OCI-LY7 (cell line): ENCODE data around the gene RSPH9.

Source experiments
- EZH2phosphoT487 ChIP-seq: fragments of 200-600 bp; sonication (generic); IDR thresholded peaks from 2 replicates; pipeline ENCODE4 v1.6.1; 2018; ENCODE audit warnings: low read depth, borderline replicate concordance, mild to moderate bottlenecking, mixed run types, antibody characterized with exemption, low read length, moderate library complexity, mixed read lengths
- TF ChIP-seq, protein P1 (sequence below): fragments of 200-600 bp; sonication (generic); conservative IDR thresholded peaks from 2 replicates; pipeline ENCODE4 v1.5.1; 2014; ENCODE audit warnings: mild to moderate bottlenecking, antibody characterized with exemption, low read length, moderate library complexity, mixed read lengths

DNA sequence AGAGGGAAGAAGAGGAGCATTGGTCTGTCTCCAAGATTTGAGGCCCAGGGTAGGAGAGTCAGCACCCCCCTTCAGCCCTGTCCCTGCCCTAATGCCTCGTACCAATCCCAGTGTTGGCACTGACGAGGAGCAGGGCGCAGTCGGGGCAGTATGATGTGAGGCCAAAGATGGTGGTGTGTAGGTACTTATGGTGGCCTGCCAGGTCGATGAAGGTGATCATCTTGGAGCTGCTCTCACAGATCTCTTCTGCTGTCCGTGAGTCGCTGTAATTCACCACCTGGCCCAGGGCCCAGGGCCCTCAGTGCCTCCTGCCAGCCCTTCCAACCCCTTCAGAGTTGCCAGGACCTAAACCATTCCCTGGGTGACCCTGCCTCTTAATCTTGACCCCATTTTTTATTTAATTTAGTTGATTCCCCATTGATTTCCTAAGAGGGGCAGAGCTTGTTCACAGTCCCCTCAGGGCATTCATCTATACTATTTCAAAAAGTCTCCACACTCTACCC is 20.0 kb upstream of the RSPH9 start:
- TF ChIP-seq, protein P1, sequence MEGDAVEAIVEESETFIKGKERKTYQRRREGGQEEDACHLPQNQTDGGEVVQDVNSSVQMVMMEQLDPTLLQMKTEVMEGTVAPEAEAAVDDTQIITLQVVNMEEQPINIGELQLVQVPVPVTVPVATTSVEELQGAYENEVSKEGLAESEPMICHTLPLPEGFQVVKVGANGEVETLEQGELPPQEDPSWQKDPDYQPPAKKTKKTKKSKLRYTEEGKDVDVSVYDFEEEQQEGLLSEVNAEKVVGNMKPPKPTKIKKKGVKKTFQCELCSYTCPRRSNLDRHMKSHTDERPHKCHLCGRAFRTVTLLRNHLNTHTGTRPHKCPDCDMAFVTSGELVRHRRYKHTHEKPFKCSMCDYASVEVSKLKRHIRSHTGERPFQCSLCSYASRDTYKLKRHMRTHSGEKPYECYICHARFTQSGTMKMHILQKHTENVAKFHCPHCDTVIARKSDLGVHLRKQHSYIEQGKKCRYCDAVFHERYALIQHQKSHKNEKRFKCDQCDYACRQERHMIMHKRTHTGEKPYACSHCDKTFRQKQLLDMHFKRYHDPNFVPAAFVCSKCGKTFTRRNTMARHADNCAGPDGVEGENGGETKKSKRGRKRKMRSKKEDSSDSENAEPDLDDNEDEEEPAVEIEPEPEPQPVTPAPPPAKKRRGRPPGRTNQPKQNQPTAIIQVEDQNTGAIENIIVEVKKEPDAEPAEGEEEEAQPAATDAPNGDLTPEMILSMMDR = no peak
- no peak for TF ChIP-seq EZH2phosphoT487
